Kidney tubule cell (primary cell): ENCODE results near the gene SLCO3A1.

Experiments
- DNase-seq: peaks from one replicate; pipeline ENCODE4 v3.0.0-alpha.2; 2018; ENCODE audit warnings: low spot score

Gene SLCO3A1

DNA sequence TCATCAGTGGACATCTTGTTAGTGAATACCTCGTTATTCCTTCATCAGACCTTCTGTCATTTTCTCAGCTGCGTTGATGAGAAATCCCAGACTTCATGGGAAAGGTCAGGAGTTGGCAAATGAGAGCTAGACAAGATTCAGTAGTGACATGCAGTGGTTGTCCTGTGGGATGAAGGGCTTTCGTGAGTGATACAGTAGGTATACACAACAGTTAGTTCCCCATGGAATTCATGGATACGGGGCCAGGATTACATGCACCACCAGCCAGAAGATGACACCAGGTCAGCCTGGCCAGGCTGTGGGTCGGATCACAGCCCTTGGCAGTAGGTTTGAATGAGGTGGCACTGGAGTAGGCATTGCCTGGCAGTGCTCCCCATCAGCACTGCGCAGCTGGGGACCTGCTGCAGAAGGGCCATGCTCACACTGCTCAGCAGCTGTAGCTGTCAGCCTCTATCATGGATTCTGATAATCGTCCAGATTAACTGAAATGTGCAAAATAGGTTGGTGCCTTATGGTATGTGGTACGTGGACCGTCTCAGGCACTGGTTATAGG lies 150.1 kb downstream of the SLCO3A1 start:
- DNase-seq = no peak

DNA sequence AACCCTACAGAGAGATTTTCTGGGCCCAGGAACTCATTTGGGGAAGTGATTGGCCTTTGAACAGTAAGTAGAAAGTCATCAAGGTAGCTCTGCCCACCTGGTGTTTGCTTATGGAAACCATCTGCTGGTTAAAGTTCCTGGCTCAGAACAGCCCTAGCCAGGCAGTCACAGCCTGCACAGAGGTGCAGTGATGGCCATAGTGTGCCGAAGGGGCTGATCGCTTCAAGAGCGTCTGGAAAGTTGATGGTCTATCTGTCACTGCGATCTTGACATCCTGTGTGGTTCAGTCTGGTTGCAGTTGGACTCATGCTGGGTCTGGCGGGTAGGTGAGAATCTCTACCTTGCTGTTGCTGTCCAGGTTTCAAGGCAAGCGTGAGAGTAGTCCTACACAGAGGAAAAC lies 151.6 kb downstream of the SLCO3A1 start:
- no peak for DNase-seq

DNA sequence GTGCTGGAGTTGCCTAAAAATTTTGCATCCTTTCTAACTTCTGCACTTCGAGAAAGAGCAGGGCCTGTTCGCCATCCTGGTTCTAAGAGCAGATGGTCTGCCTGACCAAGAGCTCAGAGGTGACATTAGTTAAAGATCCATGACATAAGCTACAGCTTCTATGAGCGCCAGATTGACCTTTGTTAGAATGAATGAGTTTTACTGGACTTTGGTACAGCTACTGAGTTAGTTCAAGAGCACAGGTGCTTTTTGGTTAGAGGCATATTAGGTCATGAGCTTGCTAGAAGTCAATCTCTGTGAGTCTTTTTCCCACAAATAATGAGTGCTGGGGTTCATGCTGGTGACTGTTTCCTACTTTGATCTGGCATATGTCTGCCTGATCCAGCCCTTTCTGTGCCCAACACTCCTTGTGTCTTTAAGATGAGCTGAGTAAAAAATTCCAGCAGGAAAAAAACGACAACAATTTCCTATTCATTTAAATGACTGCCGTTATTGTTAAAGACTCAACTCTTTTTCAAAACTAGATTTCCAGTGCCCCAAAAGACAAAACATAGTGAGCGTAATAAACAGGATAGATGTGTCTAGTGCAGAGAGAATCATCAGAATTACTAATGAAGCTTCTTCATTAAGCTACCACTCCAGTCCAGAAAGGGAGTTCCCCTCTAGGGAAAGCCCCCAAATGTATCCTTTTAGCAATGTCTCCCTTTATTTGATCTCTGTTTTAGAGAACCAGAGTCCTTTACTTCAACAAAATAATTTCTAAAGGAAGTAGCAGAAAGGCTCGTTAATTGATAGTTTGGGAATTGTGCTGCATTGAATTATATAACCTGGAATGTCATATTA lies 152.9 kb downstream of the SLCO3A1 start:
- no peak for DNase-seq

DNA sequence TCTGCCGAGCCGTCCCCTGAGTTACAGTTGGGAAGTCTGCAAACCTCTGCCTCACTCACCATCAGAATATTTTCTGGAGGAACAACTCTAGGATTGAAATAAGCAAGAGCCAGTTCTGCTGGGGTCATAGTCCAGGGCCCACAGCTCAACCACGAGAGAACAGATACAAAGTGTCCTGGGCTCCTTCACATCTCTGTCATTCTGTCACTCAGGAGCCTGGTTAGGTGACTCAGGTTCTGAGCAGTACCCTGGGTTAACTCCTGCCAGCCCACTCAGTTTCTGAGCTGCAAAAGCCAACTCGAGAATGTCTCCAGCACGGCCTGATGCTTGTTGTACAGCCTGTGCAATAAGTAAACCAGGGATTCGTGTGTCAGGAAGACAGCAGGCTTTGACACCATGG lies 155.7 kb downstream of the SLCO3A1 start:
- peak; percentile 11 for DNase-seq

DNA sequence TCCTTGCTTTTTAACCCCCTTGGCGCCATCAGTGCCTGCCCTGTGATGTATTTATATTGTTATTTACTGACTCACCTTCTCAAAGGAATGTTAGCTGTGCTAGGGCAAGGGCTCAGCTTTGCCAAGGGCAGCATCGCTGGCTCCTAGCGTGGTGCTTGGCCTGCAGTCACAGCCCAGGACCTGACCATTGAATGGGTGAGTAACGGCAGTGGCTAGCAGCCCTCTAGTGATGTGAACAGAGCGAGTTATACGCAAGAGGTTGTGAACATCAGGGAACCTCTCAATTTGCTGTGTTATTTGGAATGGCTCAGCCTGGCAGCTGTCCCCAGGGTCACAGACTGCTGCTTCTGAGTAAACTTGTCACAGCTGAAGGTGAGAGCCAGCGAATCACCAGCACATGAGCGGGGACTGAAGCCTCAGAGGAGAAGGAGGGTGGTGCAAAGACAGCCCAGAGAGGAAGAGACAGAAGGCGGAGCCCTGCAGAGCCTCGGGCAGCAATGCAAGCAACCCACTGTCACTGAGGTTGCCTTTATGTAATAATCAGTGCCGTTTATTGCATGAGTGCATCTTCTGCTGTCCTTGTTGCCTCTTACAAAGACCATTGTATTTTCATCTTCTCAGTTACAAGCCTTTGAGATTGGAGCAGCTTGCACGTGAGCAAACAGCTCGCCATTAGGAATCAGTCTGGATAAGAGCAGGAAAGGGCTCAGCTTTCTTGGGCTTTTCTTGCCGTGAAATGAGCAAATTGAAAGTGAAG lies 158.3 kb downstream of the SLCO3A1 start:
- DNase-seq = peak; percentile 87

DNA sequence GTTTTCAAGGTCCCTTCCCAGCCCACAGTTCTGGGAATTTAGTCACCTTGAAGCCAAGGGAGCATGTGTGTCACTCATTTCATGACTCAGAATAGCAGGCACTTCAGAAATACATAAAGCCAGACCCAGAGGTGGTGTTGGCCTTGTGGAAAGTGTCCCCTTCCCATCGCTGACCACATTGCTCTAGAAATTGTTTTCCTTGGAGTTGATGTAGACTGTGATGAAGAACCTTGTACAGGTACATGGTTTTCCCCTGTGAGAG lies 158.8 kb downstream of the SLCO3A1 start:
- DNase-seq = peak; percentile 72

DNA sequence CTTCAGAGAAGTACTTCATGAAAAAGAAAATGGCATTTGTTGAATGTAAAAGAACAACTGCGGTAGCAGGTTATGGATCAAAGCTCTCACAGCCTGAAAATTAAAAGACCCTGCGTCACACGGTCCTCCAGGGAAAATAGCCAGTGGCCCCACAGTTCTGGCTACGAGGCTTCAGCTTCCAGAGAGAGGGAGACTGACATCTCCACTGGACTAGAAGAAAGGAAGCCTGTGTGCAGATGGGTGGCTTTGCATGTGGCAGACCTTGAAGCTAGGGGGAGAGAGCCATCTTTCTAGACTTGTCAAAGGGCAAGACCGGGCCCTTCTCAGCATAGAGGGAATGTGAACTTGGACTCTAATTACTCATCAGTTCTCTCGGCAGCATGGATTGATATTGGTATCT lies 159.4 kb downstream of the SLCO3A1 start:
- no peak for DNase-seq

DNA sequence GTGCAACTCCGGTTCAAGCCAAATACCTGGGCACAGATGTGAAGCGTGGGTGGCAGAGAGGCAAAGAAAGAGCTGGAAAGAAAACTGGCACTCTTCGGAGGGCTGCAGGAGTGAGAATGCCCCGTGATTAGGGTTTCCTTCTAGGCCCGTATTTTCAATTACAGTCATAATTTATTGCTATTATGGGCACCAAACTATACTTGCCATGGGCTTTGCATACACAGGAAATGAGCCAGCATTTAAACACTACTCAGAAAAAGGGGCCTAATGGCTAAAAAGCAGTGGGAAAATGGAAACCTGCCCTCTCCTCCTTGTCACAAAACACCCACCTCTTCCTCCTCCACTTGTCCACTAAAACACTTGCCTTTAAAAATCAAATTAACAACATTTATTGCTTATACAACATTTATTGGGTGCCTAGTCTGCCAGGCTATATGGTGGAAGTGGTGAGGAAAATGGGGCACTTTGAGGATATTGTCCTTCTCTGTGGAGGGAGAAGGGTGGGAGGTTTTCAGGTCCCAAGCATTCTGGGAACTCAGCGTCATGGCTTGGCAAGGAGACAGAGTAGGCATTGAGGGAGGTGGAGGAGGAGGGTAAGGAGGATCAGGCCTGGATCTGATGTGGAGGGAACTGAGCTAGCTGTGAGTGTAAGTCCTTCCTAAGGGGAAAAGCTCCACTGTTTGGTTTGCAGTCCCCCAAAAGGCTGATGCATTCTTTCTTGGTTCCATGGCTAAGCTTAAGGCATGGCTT lies 160.9 kb downstream of the SLCO3A1 start:
- no peak for DNase-seq

DNA sequence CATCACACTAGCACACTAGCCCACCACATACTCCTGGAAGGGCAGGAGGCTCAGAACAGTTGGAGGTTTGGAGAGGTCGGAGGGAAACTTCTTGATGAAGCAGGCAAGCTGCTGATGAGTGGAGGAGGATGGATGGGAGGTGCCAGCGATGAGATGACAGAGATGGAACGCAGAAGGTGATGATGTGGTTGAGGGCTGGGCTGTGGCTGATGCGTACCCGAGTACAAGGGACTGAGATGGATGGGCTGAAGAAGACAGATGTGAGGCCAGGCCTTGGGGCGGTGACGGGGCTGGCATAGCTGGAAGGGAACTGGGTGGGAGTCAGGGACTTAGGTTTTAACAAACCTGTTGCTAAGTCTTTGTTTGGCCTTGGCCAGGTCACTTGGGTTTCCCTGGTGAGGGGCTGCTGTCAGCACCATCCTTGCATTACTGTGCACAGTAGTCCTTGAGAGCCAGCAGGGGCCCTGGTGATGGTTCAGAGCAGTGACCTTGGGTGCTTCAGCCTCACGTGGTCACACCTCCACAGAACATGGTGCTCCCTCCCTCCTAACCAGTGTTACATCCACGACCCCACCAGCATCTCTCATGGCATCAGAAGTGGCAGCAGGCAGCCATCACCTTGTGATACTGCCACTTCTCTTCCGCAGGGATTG lies 164.5 kb downstream of the SLCO3A1 start:
- DNase-seq = no peak

DNA sequence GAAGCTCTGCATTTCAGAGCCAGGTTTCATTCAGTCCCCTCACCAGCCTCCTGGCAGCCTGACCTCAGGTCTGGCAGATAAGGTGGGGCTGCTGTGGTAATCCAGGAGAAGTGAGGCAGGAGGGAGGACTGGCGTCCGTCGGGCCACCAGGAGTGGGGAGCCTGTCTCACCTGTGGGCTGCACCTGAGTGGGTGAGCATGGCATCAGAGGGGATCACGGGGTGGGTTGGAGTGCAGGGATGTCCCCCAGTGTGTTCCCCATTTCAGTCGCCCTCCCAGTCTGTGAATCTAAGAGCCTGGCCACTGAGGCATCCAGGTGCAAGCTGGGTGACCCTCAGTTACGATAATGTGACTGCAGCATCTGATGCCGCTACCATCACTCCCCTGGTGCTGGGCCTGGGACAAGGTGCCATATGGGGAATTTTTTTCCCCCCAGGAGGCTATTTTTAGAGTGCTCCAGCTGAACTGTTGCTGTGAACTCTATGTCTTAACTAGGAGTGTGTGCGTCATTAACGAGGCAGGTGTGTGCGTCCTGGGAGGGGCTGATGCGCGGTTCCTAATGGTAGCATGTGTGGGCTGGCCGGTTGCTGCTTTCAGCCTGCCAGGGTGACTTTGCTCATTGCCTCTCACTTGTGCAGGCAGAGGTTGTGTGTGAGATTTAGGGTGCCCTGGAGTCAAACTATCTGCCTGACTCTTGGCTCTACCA lies 165.2 kb downstream of the SLCO3A1 start:
- peak; percentile 18 for DNase-seq

DNA sequence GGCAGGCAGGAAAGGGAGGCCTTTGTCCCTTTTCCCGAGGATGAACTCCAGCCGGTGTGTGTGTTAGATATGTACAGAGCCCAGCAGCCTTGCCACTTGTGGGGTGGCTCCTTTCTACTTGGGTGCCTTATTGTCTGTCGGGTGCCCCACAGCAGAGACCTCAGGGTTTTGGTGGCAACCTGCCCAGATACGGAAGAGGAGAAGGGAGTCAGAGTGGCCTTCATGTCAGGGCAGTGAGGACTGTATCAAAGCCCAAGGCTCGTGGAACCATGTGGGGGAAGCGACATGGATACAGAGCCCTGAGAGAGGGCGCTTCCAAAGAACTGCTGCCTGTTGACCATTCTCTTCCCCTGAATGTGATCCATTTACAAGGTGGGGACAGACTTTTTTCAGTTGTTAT lies 166.2 kb downstream of the SLCO3A1 start:
- no peak for DNase-seq

DNA sequence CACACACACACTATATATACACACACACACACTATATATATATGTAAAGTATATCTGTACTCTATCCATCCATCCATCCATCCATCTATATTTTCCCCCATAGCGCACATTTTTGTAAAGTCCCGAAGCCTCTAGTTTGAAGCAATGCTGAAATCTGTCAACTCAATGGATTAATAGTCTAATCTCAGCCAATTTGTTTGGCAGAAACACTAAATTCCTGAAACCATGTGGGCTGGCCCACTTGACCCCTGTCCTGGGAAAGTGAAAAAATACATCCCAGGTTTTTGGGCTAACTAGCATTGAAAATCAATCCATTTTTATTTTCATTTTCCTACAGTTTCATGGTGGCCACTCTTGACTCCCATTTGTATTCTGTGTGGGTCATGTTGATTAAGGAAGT lies 166.7 kb downstream of the SLCO3A1 start:
- DNase-seq = no peak

DNA sequence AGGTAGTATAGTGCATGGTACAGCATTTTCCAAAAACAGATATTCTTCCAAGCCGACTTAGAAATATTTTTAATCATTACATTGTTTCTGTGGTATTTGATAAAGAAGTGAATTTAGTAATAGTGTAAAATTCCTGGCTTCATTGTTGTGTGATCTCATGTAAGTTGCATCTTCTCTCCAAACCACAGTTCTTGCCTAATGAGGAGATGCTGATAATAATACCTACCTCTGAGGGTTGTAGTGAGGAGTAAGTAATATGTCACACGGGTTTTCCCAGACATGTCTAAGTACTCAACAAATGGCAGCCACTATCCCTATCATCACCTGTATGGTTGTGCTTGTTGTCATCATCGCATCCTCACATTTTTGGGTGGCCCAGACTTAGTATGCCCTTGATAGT lies 167.3 kb downstream of the SLCO3A1 start:
- DNase-seq = peak; percentile 31

DNA sequence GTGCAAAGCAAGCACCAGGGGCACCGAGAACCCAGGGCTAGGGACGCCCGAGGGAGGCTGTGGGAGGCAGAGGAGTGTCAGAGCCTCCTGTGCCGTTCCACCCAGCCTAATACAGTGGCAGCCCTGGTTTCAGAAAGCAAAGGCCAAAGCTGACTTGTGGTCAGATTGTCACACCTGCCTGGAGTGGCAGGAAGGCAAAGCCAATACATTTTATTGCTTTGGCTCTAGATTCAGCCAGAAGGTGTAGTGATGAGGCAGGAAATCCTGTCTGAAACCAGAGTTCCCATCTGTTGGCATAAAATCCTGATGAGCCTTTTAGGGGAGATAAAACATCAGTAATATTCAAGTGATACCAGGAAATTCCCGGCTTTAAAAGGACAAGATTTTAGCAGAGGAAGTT lies 168.3 kb downstream of the SLCO3A1 start:
- no peak for DNase-seq

DNA sequence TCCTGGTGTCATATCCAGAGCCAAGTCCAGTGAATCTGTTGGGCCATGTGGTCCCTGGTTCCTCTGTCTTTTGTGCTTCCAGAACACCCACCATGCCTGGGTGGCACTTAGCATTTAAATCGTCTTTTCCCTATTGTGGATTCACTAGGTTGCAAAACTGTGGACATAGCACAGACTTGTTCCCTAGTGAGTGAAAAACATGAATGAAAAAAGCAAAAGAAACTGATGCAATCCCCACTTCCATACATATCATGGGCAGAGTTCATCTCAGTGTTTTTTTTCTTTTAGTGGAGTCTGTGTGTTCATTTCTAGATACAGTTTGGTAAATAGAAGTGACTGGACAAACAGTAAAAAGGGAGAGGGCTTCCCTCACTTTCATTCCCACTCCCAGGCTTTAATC lies 170.5 kb downstream of the SLCO3A1 start:
- no peak for DNase-seq

DNA sequence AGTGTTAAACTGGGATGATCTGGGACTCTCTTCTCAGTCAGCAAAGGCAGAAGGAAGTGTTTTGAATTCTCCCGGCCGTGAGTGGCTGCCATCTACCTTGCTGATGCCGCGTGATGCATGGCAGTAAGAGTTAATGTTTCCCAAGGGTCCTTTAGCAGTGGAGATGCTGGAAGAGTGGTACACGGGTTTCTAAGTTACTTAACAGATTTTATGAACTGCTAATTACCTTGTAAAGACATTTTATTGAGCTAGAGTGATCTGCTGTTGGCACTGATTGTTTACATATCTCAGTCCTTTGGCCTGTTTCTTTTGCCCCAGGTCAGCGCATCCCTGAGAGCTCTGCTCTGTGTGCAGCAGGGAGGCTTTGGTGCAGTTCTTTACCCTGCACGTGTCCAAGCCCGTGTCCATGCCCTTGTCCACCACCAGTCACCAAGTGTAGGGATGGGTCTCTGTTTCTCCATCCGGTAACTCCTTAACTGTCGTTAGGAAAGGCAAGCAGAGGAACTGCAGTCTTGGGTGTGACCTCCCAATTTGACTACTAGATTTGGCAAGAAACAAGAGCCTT lies 172.3 kb downstream of the SLCO3A1 start:
- no peak for DNase-seq

DNA sequence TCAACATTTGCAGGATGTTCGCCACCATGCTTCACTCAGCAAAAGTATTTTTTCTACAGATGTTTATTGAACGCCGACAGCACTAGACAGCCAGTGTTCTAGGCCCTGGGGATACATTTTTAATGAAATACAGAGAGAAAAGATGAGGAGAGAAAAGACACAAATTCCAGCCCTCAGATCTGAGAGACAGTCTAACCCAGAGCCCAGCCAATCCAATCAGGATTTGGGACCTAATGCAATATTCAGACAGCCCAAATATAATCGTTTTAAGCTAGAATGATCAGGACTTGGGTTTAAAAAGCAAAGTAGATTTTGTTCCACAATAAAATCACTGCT lies 174.8 kb downstream of the SLCO3A1 start:
- DNase-seq = no peak

DNA sequence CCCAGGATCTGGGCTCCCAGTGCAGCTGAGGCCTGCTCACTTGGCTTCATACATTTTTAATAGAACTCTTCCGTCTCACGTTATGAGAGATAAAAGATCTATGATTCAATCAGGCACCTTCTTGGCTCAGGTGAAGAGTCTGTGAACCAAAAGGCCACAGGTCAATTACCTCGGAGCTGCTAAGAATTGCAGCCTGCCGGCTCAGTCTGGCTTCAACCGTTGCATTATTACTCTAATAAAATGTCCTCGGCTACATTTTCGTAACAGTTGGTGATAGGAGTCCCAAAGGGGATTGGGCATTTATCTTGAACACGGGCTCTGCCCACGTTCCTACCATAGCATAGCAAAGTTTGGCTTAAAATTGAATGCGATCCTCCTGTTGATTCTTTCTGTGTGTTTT lies 176.3 kb downstream of the SLCO3A1 start:
- no peak for DNase-seq

DNA sequence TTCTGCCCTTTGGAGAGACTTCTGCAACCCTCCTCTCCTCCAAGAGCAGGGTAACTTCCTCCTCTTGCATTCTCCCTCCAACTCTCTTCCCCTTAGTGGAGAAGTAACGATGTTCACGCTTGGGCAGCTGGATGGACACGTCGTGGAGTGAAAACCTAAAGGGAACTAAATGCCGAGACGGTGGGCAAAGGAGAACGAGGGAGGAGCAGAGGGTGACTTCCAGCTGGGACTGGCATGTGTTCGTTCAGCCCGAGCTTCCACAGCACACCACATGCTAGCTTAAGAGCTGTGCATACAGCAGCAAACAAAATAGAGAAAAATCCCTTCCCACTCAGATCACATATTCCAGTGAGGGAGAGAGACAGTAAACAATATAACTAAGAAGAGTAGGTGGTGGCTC lies 179.8 kb downstream of the SLCO3A1 start:
- DNase-seq = no peak

DNA sequence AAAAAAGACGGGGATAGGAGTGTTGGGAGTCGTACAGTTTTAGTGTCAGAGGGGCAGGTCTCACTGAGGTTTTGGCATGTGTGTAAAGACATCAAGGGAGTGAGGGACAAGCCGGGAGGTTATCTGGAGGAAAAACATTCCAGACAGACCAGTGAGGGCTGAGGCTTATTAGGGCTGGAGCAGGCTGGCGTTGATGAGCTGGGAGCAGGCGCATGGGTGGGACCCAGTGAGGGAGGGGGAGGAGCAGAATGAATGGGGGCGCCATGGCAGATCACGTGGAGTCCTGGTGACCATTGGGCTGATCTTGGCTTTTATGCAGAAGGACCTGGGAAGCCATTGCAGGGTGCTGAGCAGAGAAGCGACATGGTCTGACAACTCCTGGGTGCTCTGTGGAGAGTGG lies 180.2 kb downstream of the SLCO3A1 start:
- no peak for DNase-seq

DNA sequence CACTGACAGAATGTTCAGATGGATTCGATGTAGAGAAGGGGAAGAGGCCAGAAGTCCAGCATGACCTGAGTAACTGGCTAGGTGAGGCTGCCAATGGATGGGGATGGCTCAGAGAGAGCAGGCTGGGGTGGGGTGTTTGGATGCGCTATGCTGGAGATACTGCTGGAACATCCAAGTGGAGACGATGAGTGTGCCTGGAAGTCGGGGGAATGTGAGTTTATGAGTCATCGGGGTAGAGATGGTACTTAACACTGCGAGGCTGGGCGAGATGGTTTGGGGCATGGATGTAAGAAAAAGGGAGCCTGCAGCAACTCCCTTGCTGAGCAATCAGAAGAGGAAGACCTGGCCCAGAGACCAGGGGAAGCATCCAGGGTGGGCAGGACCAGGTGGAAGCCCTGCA lies 180.7 kb downstream of the SLCO3A1 start:
- DNase-seq = no peak
